HEK293 (cell line): ENCODE results near the gene CRTC2.

Source experiments
- CTCF ChIA-PET: fragments of 350-600 bp; formaldehyde crosslinking; extraction: SDS; loops from one replicate; lab custom pipeline; 2021; ENCODE audit warnings: antibody characterized with exemption; lab: Yijun Ruan, JAX
- POLR2A ChIA-PET: fragments of 300-600 bp; formaldehyde crosslinking; extraction: SDS; loops from one replicate; lab custom pipeline; 2020; ENCODE audit warnings: antibody characterized with exemption, inconsistent platforms; lab: Yijun Ruan, JAX
- H3K27ac ChIP-seq: fragments of 200-500 bp; sonication (Bioruptor generic); 2 replicates; pipeline ENCODE4 v1.5.1; 2014; ENCODE audit warnings: low read depth, low read length, control low read depth, inconsistent platforms; ENCODE audit errors: extremely low read depth
- H3K36me3 ChIP-seq, 2 experiments: fragments of 200-500 bp in 1 of 2; sonication (Bioruptor generic) in 1 of 2; 1 replicate in 1 of 2; 2 replicates in 1 of 2; pipeline ENCODE4 v1.5.1; 2014 to 2017; ENCODE audit warnings: inconsistent platforms in 2 of 2, low read length in 2 of 2; ENCODE audit not compliant: control insufficient read depth in 2 of 2, insufficient read depth in 1 of 2
- H3K4me1 ChIP-seq: fragments of 200-500 bp; sonication (Bioruptor generic); 2 replicates; pipeline ENCODE4 v1.5.1; 2014; ENCODE audit warnings: mild to moderate bottlenecking, low read length, inconsistent platforms; ENCODE audit not compliant: control insufficient read depth, insufficient read depth
- H3K4me3 ChIP-seq: 2 replicates; pipeline ENCODE4 v1.5.1; 2011; ENCODE audit warnings: low read depth, mild to moderate bottlenecking, control low read depth, low read length, moderate library complexity
- H3K9me3 ChIP-seq: fragments of 200-500 bp; sonication (Bioruptor generic); 2 replicates; pipeline ENCODE4 v1.5.1; 2014; ENCODE audit warnings: low read depth, low read length, inconsistent platforms; ENCODE audit not compliant: control insufficient read depth, insufficient read depth
- REPIN1 ChIP-seq: fragments of 450-650 bp; formaldehyde crosslinking; IDR thresholded peaks from 2 replicates; pipeline ENCODE4 v1.5.1; 2017; ENCODE audit warnings: missing biosample characterization, missing genetic modification characterization, low read depth
- SP3 ChIP-seq: fragments of 450-650 bp; formaldehyde crosslinking; IDR thresholded peaks from 2 replicates; pipeline ENCODE4 v1.5.1; 2016; ENCODE audit warnings: missing biosample characterization, missing genetic modification characterization
- SP7 ChIP-seq: fragments of 450-650 bp; formaldehyde crosslinking; IDR thresholded peaks from 2 replicates; pipeline ENCODE4 v1.5.1; 2016; ENCODE audit warnings: missing biosample characterization, missing genetic modification characterization
- ZNF114 ChIP-seq: fragments of 450-650 bp; formaldehyde crosslinking; IDR thresholded peaks from 2 replicates; pipeline ENCODE4 v1.5.0; 2017; ENCODE audit warnings: missing biosample characterization, missing genetic modification characterization
- ZNF132 ChIP-seq: fragments of 450-650 bp; formaldehyde crosslinking; IDR thresholded peaks from 2 replicates; pipeline ENCODE4 v1.5.1; 2017; ENCODE audit warnings: missing biosample characterization, missing genetic modification characterization, borderline replicate concordance
- ZNF184 ChIP-seq: fragments of 450-650 bp; IDR thresholded peaks from 2 replicates; pipeline ENCODE4 v1.5.1; 2018; ENCODE audit warnings: missing biosample characterization, mild to moderate bottlenecking, missing genetic modification characterization
- ZNF211 ChIP-seq: fragments of 450-650 bp; formaldehyde crosslinking; IDR thresholded peaks from 2 replicates; pipeline ENCODE4 v1.5.1; 2016; ENCODE audit warnings: low read depth, missing biosample characterization, missing genetic modification characterization
- ZNF24 ChIP-seq: fragments of 450-650 bp; formaldehyde crosslinking; IDR thresholded peaks from 2 replicates; pipeline ENCODE4 v1.5.1; 2016; ENCODE audit warnings: missing biosample characterization, missing genetic modification characterization
- ZNF324 ChIP-seq: fragments of 450-650 bp; formaldehyde crosslinking; IDR thresholded peaks from 2 replicates; pipeline ENCODE4 v1.5.1; 2016; ENCODE audit warnings: missing biosample characterization, missing genetic modification characterization
- ZNF354C ChIP-seq: fragments of 450-650 bp; formaldehyde crosslinking; IDR thresholded peaks from 2 replicates; pipeline ENCODE4 v1.5.1; 2016; ENCODE audit warnings: missing biosample characterization, missing genetic modification characterization, low read depth, borderline replicate concordance
- ZNF398 ChIP-seq: fragments of 450-650 bp; formaldehyde crosslinking; IDR thresholded peaks from 2 replicates; pipeline ENCODE4 v1.5.1; 2017; ENCODE audit warnings: missing biosample characterization, missing genetic modification characterization
- ZNF514 ChIP-seq: fragments of 450-650 bp; formaldehyde crosslinking; IDR thresholded peaks from 2 replicates; pipeline ENCODE4 v1.5.1; 2016; ENCODE audit warnings: missing biosample characterization, missing genetic modification characterization
- ZNF548 ChIP-seq: fragments of 450-650 bp; formaldehyde crosslinking; IDR thresholded peaks from 2 replicates; pipeline ENCODE4 v1.5.1; 2016; ENCODE audit warnings: missing biosample characterization, missing genetic modification characterization
- ZNF629 ChIP-seq: fragments of 450-650 bp; formaldehyde crosslinking; IDR thresholded peaks from 2 replicates; pipeline ENCODE4 v1.5.1; 2017; ENCODE audit warnings: missing biosample characterization, missing genetic modification characterization
- ZNF664 ChIP-seq: fragments of 450-650 bp; formaldehyde crosslinking; IDR thresholded peaks from 2 replicates; pipeline ENCODE4 v1.5.1; 2016; ENCODE audit warnings: missing biosample characterization, missing genetic modification characterization
- ZNF707 ChIP-seq: fragments of 450-650 bp; formaldehyde crosslinking; IDR thresholded peaks from 2 replicates; pipeline ENCODE4 v1.5.1; 2016; ENCODE audit warnings: missing biosample characterization, missing genetic modification characterization
- ZNF777 ChIP-seq: fragments of 450-650 bp; formaldehyde crosslinking; IDR thresholded peaks from 2 replicates; pipeline ENCODE4 v1.5.1; 2017; ENCODE audit warnings: missing biosample characterization, missing genetic modification characterization, borderline replicate concordance
- TF ChIP-seq, protein P1 (sequence below): fragments of 450-650 bp; formaldehyde crosslinking; IDR thresholded peaks from 2 replicates; pipeline ENCODE4 v1.5.1; 2016; ENCODE audit warnings: missing biosample characterization, missing genetic modification characterization, borderline replicate concordance

The CRTC2 gene

DNA sequence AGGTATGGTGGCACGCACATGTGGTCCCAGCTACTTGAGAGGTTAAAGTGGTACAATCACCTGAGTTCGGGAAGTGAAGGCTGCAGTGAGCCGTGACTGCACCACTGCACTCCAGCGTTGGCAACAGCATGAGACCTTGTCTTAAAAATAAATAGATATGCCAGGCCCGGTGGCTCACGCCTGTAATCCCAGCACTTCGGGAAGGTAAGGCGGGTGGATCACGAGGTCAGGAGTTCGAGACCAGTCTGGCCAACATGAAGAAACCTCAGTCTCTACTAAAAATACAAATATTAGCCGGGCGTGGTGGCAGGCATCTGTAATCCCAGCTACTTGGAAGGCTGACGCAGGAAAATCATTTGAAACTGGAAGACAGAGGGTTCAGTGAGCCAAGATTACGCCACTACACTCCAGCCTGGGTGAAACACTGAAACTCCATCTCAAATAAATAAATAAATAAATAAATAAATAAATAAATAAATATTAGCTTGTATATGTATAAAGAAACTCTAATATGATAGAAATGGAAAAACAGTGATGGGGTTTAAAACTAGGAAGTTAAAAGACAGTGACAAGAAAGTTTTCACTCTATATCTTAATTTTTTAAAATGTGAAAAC, 54.5 kb downstream of the CRTC2 start (continued):
- TF ChIP-seq, protein P1, sequence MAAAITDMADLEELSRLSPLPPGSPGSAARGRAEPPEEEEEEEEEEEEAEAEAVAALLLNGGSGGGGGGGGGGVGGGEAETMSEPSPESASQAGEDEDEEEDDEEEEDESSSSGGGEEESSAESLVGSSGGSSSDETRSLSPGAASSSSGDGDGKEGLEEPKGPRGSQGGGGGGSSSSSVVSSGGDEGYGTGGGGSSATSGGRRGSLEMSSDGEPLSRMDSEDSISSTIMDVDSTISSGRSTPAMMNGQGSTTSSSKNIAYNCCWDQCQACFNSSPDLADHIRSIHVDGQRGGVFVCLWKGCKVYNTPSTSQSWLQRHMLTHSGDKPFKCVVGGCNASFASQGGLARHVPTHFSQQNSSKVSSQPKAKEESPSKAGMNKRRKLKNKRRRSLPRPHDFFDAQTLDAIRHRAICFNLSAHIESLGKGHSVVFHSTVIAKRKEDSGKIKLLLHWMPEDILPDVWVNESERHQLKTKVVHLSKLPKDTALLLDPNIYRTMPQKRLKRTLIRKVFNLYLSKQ: peak; percentile 76; the same call in 1 of the 2 replicates
- TF ChIP-seq ZNF324 (tag by site-specific recombination) (no peak), ZNF514 (0 out of 2 replicates have a peak, but pooled peaks have one; percentile 79)

DNA sequence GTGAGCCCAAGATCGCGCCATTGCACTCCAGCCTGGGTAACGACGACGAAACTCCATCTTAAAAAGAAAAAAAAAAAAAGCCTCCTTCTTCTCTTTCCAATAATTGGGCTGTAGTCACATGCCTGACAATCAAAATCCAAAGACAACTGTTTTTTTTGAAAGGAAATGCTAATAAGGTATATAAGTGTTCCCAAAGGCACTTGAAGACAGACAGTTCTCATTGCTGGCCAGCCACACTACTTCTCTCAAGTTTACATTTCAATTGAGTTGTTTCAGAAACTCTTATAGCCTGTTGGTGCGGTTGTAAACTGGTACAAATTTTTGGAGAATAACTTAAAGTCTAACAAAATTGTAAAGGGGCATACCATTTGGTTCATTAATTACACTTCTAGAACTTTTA, 58.9 kb downstream of the CRTC2 start:
- POLR2A ChIA-PET: no interaction called here
- CTCF ChIA-PET: no interaction called here
- peaks cover 4 to 36% of the 10 kb centered on the region in 2 experiments for H3K36me3 ChIP-seq
- H3K27ac ChIP-seq: no peak overlapping the region; the same call in 1 of the 2 replicates
- H3K4me3 ChIP-seq: no peak overlapping the region
- peaks cover 2% of the 10 kb centered on the region; the same call in 1 of the 2 replicates for H3K4me1 ChIP-seq
- TF ChIP-seq, protein P1: no peak
- TF ChIP-seq ZNF132 (no peak), ZNF184 (no peak), ZNF707 (tag by site-specific recombination) (no peak), ZNF629 (no peak), ZNF777 (tag by site-specific recombination) (no peak), ZNF398 (tag by site-specific recombination) (no peak), ZNF211 (tag by site-specific recombination) (no peak), SP3 (tag by site-specific recombination) (no peak), ZNF548 (no peak), ZNF24 (no peak), ZNF114 (tag by site-specific recombination) (no peak), REPIN1 (tag by site-specific recombination) (no peak), SP7 (tag by site-specific recombination) (no peak), ZNF354C (tag by site-specific recombination) (no peak), ZNF664 (no peak)
- TF ChIP-seq, all 188 proteins: peak for 0
- no peaks in the 10 kb centered on the region for H3K9me3 ChIP-seq
